Smooth muscle cell of the brain vasculature (primary cell): Measurements from ENCODE around the gene PDE4B.
"Not testable (repeated sequence)": the region's sequence is repeated elsewhere in the genome, so short reads cannot be mapped to it uniquely, and the experiment has no call there.

ENCODE experiments used
- DNase-seq: peaks from one replicate; pipeline ENCODE4 v3.0.0-alpha.2; 2012; ENCODE audit warnings: low read depth, low spot score

PDE4B gene

GRCh38 chr1:66050633-66051032, 257.9 kb downstream of the PDE4B start:
- DNase-seq, result no peak

- no peak for DNase-seq
These were observed 262.4 kb downstream of the PDE4B start for GRCh38 chr1:66055092-66055491.

GRCh38 chr1:66057448-66057847, 264.8 kb downstream of the PDE4B start:
- not testable (repeated sequence) for DNase-seq

GRCh38 chr1:66058558-66058957, 265.9 kb downstream of the PDE4B start:
- no peak for DNase-seq

- DNase-seq, result not testable (repeated sequence)
These were observed 274.5 kb downstream of the PDE4B start for GRCh38 chr1:66067219-66067618.

- DNase-seq, result no peak
These were observed 277.5 kb downstream of the PDE4B start for GRCh38 chr1:66069976-66070876.

- no peak for DNase-seq
These were observed 280.7 kb downstream of the PDE4B start for GRCh38 chr1:66073388-66073787.

- no peak for DNase-seq
These were observed 281.5 kb downstream of the PDE4B start for GRCh38 chr1:66074147-66074546.

GRCh38 chr1:66078412-66078811, 285.7 kb downstream of the PDE4B start:
- no peak for DNase-seq

GRCh38 chr1:66083003-66083402, 290.3 kb downstream of the PDE4B start:
- no peak for DNase-seq

GRCh38 chr1:66084442-66084841, 291.7 kb downstream of the PDE4B start:
- no peak for DNase-seq

GRCh38 chr1:66085600-66085999, 292.9 kb downstream of the PDE4B start:
- DNase-seq, result no peak

- DNase-seq, result no peak
These were observed 296.1 kb downstream of the PDE4B start for GRCh38 chr1:66088787-66089186.

- DNase-seq, result no peak
These were observed 298.3 kb downstream of the PDE4B start for GRCh38 chr1:66090859-66091457.

GRCh38 chr1:66095190-66095589, 302.5 kb downstream of the PDE4B start:
- no peak for DNase-seq

- not testable (repeated sequence) for DNase-seq
These were observed 308.3 kb downstream of the PDE4B start for GRCh38 chr1:66100959-66101358.

GRCh38 chr1:66104076-66104475, 311.4 kb downstream of the PDE4B start:
- DNase-seq, result not testable (repeated sequence)

- no peak for DNase-seq
These were observed 315.9 kb downstream of the PDE4B start for GRCh38 chr1:66108624-66109023.

- no peak for DNase-seq
These were observed 320.2 kb downstream of the PDE4B start for GRCh38 chr1:66112744-66113400.

GRCh38 chr1:66119148-66119547, 326.5 kb downstream of the PDE4B start:
- no peak for DNase-seq

GRCh38 chr1:66124670-66125069, 332.0 kb downstream of the PDE4B start:
- no peak for DNase-seq

- not testable (repeated sequence) for DNase-seq
These were observed 335.9 kb downstream of the PDE4B start for GRCh38 chr1:66128641-66129040.
